ENCODE results near the gene NT5DC2.

The NT5DC2 gene

GRCh38 chr3:52509753-52510328, 23.8 kb downstream of the NT5DC2 start:
- no peak for DNase-seq (ENCODE audit: low spot score)

GRCh38 chr3:52507359-52507758, 26.3 kb downstream of the NT5DC2 start:
- no peak for DNase-seq (ENCODE audit: low spot score)

- DNase-seq (ENCODE audit: low spot score), result no peak
These were observed 27.2 kb downstream of the NT5DC2 start for GRCh38 chr3:52506266-52506966.

- no peak for DNase-seq (ENCODE audit: low spot score)
These were observed 28.7 kb downstream of the NT5DC2 start for GRCh38 chr3:52504977-52505376.

GRCh38 chr3:52503788-52504424, 29.8 kb downstream of the NT5DC2 start:
- no peak for DNase-seq (ENCODE audit: low spot score)

- DNase-seq (ENCODE audit: low spot score), result no peak
These were observed 30.8 kb downstream of the NT5DC2 start for GRCh38 chr3:52502808-52503350.

- no peak for DNase-seq (ENCODE audit: low spot score)
These were observed 31.7 kb downstream of the NT5DC2 start for GRCh38 chr3:52502001-52502400.

GRCh38 chr3:52501046-52501445, 32.6 kb downstream of the NT5DC2 start:
- DNase-seq (ENCODE audit: low spot score), result no peak

- DNase-seq (ENCODE audit: low spot score), result no peak
These were observed 35.3 kb downstream of the NT5DC2 start for GRCh38 chr3:52498137-52499054.

GRCh38 chr3:52495777-52496602, 37.7 kb downstream of the NT5DC2 start:
- DNase-seq (ENCODE audit: low spot score), result no peak

- DNase-seq (ENCODE audit: low spot score), result no peak
These were observed 38.7 kb downstream of the NT5DC2 start, which contains the start of gene STAB1 for GRCh38 chr3:52494886-52495495. TSS of gene STAB1 (plus strand) at chr3:52495338. CDS start at chr3:52495414, 76 bp downstream.

GRCh38 chr3:52494445-52494844, 39.2 kb downstream of the NT5DC2 start:
- DNase-seq (ENCODE audit: low spot score), result no peak

- no peak for DNase-seq (ENCODE audit: low spot score)
These were observed 40.2 kb downstream of the NT5DC2 start for GRCh38 chr3:52493232-52494017.

GRCh38 chr3:52492059-52492458, 41.6 kb downstream of the NT5DC2 start:
- DNase-seq (ENCODE audit: low spot score), result no peak

GRCh38 chr3:52490939-52491526, 42.6 kb downstream of the NT5DC2 start:
- DNase-seq (ENCODE audit: low spot score), result no peak

- no peak for DNase-seq (ENCODE audit: low spot score)
These were observed 43.4 kb downstream of the NT5DC2 start for GRCh38 chr3:52490035-52490938.

GRCh38 chr3:52489453-52489852, 44.2 kb downstream of the NT5DC2 start:
- no peak for DNase-seq (ENCODE audit: low spot score)

- no peak for DNase-seq (ENCODE audit: low spot score)
These were observed 44.9 kb downstream of the NT5DC2 start for GRCh38 chr3:52488746-52489145.
